ENCODE results near the gene OR2J1.

OR2J1 gene

GRCh38 chr6:29141606-29142005 is 42.3 kb downstream of the OR2J1 start:
- TF ChIP-seq, protein P1, sequence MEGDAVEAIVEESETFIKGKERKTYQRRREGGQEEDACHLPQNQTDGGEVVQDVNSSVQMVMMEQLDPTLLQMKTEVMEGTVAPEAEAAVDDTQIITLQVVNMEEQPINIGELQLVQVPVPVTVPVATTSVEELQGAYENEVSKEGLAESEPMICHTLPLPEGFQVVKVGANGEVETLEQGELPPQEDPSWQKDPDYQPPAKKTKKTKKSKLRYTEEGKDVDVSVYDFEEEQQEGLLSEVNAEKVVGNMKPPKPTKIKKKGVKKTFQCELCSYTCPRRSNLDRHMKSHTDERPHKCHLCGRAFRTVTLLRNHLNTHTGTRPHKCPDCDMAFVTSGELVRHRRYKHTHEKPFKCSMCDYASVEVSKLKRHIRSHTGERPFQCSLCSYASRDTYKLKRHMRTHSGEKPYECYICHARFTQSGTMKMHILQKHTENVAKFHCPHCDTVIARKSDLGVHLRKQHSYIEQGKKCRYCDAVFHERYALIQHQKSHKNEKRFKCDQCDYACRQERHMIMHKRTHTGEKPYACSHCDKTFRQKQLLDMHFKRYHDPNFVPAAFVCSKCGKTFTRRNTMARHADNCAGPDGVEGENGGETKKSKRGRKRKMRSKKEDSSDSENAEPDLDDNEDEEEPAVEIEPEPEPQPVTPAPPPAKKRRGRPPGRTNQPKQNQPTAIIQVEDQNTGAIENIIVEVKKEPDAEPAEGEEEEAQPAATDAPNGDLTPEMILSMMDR (IDR thresholded peaks at IDR 0.05): no peak

DNA sequence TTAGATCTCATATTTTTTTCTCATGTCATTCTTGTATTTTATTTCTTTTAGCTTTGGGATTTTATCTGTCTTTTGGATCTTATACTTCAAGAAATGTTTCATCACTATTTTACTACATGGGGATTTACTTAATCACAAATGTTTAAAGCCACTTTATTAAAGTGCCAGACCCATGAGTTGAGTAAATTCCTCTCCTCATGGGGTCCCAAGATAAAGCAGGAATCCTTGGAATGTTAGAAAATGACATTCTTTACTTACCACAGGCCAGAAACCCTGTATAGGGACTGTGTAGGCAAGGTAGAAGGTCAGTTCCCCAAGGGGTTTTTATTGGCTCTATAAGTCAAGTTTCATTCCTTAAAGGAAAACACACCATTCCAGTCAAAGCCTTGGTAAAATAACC is 43.0 kb downstream of the OR2J1 start:
- TF ChIP-seq, protein P1 (IDR thresholded peaks at IDR 0.05): no peak

DNA sequence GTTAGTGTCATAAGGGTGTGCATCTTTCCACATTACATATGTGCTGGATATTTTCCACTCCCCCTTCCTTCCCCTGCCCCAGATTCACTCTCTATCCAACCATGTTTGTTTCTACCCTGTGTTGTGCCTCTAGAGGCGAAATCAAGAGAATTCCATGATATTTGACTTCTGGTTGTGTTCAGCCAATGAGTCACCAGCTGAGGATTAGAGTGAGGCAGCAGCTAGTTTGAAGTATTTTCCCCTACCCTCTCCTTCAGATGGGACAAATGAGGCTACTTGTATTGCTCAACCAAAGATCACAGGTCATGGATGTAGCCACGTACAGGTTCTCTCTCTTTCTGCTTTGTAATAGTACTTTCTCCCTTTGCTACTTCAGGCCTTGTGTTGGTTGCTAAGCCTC is 46.9 kb downstream of the OR2J1 start:
- TF ChIP-seq, protein P1 (IDR thresholded peaks at IDR 0.05): no peak

DNA sequence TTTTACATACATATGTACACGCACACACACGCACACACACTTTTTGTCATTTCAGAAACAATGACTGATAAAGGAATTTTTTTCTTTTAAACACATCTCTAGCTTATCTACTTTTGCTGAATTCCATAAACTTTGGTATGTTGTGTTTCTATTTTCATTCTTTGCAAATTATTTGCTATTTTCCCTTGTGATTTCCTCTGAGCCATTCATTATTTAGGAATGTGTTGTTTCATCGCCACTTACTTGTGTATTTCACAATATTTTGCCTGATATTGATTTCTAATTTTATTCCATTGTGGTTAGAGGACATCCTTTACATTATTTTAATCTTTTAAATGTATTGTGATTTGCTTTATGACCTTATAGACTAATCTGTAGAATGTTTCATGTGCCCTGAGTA is 47.8 kb downstream of the OR2J1 start:
- TF ChIP-seq, protein P1 (IDR thresholded peaks at IDR 0.05): no peak

Measured in LNCAP (cell line).